B cell (primary cell): ENCODE measurements around the gene PTGDR. TPM values are rescaled to one million over a fixed set of nuclear protein-coding genes. Genes with fewer than 3 reads are reported as not detected.

Experiments used
- ATAC-seq: fragments of 200-7000 bp; cut with Tn5 transposase; one replicate; pipeline ENCODE4 v1.10.0; 2021; ENCODE audit warnings: low read depth, mild to moderate bottlenecking, moderate number of reproducible peaks, moderate library complexity
- CTCF ChIA-PET: fragments of 350-600 bp; sonication (Branson Sonifier 250); formaldehyde crosslinking; loops from one replicate; lab custom pipeline; 2021; ENCODE audit warnings: antibody characterized with exemption, inconsistent platforms; lab: Charles Lee
- POLR2A ChIA-PET: fragments of 350-600 bp; sonication (Branson Sonifier 250); formaldehyde crosslinking; loops from one replicate; lab custom pipeline; 2021; ENCODE audit warnings: antibody characterized with exemption; lab: Charles Lee
- DNase-seq: peaks from one replicate; pipeline ENCODE4 v3.0.0; 2013
- H2AFZ ChIP-seq: 2 replicates; pipeline ENCODE4 v1.6.1; 2012; ENCODE audit warnings: mild to moderate bottlenecking, low read depth, low read length; ENCODE audit not compliant: insufficient read depth, poor library complexity, severe bottlenecking
- H3K27ac ChIP-seq, 2 donors: 1 replicate in 1 of 2; 2 replicates in 1 of 2; pipeline ENCODE4 v1.5.1; 2012 to 2013; ENCODE audit warnings: low read length in 2 of 2, mild to moderate bottlenecking in 2 of 2, moderate library complexity in 1 of 2
- H3K27me3 ChIP-seq, 4 experiments: fragments of 200-600 bp in 1 of 4; sonication (generic) in 1 of 4; replicated peaks in 1 of 4; 1 replicate in 2 of 4; 2 replicates in 2 of 4; pipeline versions ENCODE4 v1.6.1 to v1.7.0; 2013 to 2016; ENCODE audit warnings: low read length in 3 of 4, mild to moderate bottlenecking in 2 of 4, mixed read lengths in 1 of 4, moderate library complexity in 1 of 4; ENCODE audit not compliant: insufficient read depth in 4 of 4, control insufficient read depth in 3 of 4; ENCODE audit errors: control extremely low read depth in 1 of 4
- H3K36me3 ChIP-seq, 2 experiments: replicated peaks in 1 of 2; 1 replicate in 1 of 2; 2 replicates in 1 of 2; pipeline versions ENCODE4 v1.6.1 to v1.7.1; 2013; ENCODE audit warnings: low read length in 1 of 2; ENCODE audit not compliant: insufficient read depth in 2 of 2, control insufficient read depth in 1 of 2; ENCODE audit errors: control extremely low read depth in 1 of 2, extremely low read depth in 1 of 2
- H3K4me1 ChIP-seq, 2 donors: fragments of 200-600 bp in 1 of 2; sonication (generic) in 1 of 2; 1 replicate in 1 of 2; 2 replicates in 1 of 2; pipeline versions ENCODE4 v1.5.1 to v1.6.1; 2013 to 2017; ENCODE audit warnings: low read length in 2 of 2; ENCODE audit not compliant: control insufficient read depth in 2 of 2, insufficient read depth in 2 of 2
- H3K4me2 ChIP-seq: replicated peaks from 2 replicates; pipeline ENCODE3; 2012; ENCODE audit warnings: mild to moderate bottlenecking, low read depth, low read length; ENCODE audit not compliant: poor library complexity, severe bottlenecking
- H3K4me3 ChIP-seq, 5 experiments: fragments of 200-600 bp in 1 of 5; sonication (generic) in 1 of 5; 1 replicate in 3 of 5; 2 replicates in 2 of 5; pipeline versions ENCODE4 v1.5.1 to v1.7.0; 2011 to 2016; ENCODE audit warnings: low read length in 4 of 5, mild to moderate bottlenecking in 4 of 5, low read depth in 2 of 5, control low read depth in 1 of 5, moderate library complexity in 1 of 5; ENCODE audit not compliant: insufficient read depth in 1 of 5; ENCODE audit errors: control extremely low read depth in 1 of 5, extremely low read depth in 1 of 5
- H3K79me2 ChIP-seq: fragments of 200-600 bp; sonication (generic); one replicate; pipeline ENCODE4 v1.6.0; 2016; ENCODE audit warnings: low read length; ENCODE audit not compliant: control insufficient read depth, insufficient read depth
- H3K9ac ChIP-seq: fragments of 200-600 bp; sonication (generic); 2 replicates; pipeline ENCODE4 v1.6.1; 2017; ENCODE audit warnings: mild to moderate bottlenecking, low read length, moderate library complexity
- H3K9me3 ChIP-seq, 3 donors: one replicate each; pipeline versions ENCODE4 v1.6.1 to v1.7.1; 2013; ENCODE audit warnings: low read length in 2 of 3; ENCODE audit not compliant: control insufficient read depth in 2 of 3, insufficient read depth in 1 of 3; ENCODE audit errors: control extremely low read depth in 1 of 3
- H4K20me1 ChIP-seq: 2 replicates; pipeline ENCODE4 v1.6.0; 2012; ENCODE audit warnings: mild to moderate bottlenecking, low read length; ENCODE audit not compliant: insufficient read depth, control insufficient read depth, poor library complexity, severe bottlenecking
- H3K27ac Mint-ChIP-seq: one replicate; pipeline ENCODE4 v1.8.0; 2021; ENCODE audit warnings: mixed read lengths
- H3K27me3 Mint-ChIP-seq: one replicate; pipeline ENCODE4 v1.8.0; 2021; ENCODE audit warnings: mixed read lengths
- H3K4me1 Mint-ChIP-seq: one replicate; pipeline ENCODE4 v1.8.0; 2021; ENCODE audit warnings: mixed read lengths
- H3K4me3 Mint-ChIP-seq: one replicate; pipeline ENCODE4 v1.8.0; 2021; ENCODE audit warnings: mixed read lengths
- H3K9me3 Mint-ChIP-seq: one replicate; pipeline ENCODE4 v1.8.0; 2022; ENCODE audit warnings: mixed read lengths; ENCODE audit not compliant: insufficient read depth
- CTCF ChIP-seq: fragments of 200-600 bp; IDR thresholded peaks from one replicate; pipeline ENCODE4 v1.8.0; 2022; ENCODE audit warnings: antibody characterized with exemption, mild to moderate bottlenecking
- EZH2 ChIP-seq: IDR thresholded peaks from 2 replicates; pipeline ENCODE4 v1.6.1; 2012; ENCODE audit warnings: borderline replicate concordance, low read depth, mild to moderate bottlenecking, moderate library complexity, low read length; ENCODE audit not compliant: insufficient read depth, poor library complexity, severe bottlenecking
- WGBS: methylation state at CpG from one replicate; pipeline ENCODE4 v1.1.5; 2013; ENCODE audit warnings: missing lambda C conversion rate; ENCODE audit not compliant: insufficient coverage; 5-methylcytosine and 5-hydroxymethylcytosine counted together
- intact Hi-C: fragments of 100-400 bp; cut with micrococcal nuclease; formaldehyde crosslinking; loops from one replicate; pipeline ENCODE4 v1.10.0; 2022
- polyA plus RNA-seq: library from polyadenylated mRNA; depleted of rRNA; stranded (reverse); fragments of >200 nt; gene quantifications from 2 replicates; pipeline ENCODE4 v1.2.3, GENCODE V29; 2012
- total RNA-seq, 2 donors: library from RNA; stranded (reverse); fragments of 120-200 nt in 1 of 2; gene quantifications; 1 replicate in 1 of 2; 2 replicates in 1 of 2; pipeline versions ENCODE4 v1.2.3 to v1.2.4, GENCODE V29; 2013 to 2022

PTGDR gene
- total and polyA plus RNA-seq, 2 donors (not counting 1 experiment from before 2014, with no cell fraction given), result 0.04 TPM; not detected in 1

GRCh38 chr14:52277552-52277951 is 10.1 kb downstream of the PTGDR start:
- Histone ChIP-seq H3K4me2 (no peak overlapping the region), H4K20me1 (no peaks in the 10 kb centered on the region), H3K9ac (no peak overlapping the region), H2AFZ (no peak overlapping the region), H3K27me3 (peaks cover 0 to 4% (median 0%) of the 10 kb centered on the region in 4 experiments), H3K36me3 (no peaks in the 10 kb centered on the region), H3K9me3 (no peaks in the 10 kb centered on the region), H3K4me3 (no peak overlapping the region), H3K27ac (no peak overlapping the region), H3K79me2 (no peaks in the 10 kb centered on the region), H3K4me1 (no peaks in the 10 kb centered on the region)
- 81% methylated on average over 4 of the region's 4 CpGs for WGBS
- Mint-ChIP-seq H3K27me3 (peaks cover 22% of the 10 kb centered on the region), H3K27ac (no peak overlapping the region), H3K9me3 (no peaks in the 10 kb centered on the region), H3K4me1 (peaks cover 4% of the 10 kb centered on the region), H3K4me3 (no peak overlapping the region)
- TF ChIP-seq CTCF (no peak), EZH2 (no peak)
- CTCF ChIA-PET, result no interaction called here
- DNase-seq, result no peak
- intact Hi-C loops, result no loop called here
- POLR2A ChIA-PET, result no interaction called here
- ATAC-seq, result no peak

DNA sequence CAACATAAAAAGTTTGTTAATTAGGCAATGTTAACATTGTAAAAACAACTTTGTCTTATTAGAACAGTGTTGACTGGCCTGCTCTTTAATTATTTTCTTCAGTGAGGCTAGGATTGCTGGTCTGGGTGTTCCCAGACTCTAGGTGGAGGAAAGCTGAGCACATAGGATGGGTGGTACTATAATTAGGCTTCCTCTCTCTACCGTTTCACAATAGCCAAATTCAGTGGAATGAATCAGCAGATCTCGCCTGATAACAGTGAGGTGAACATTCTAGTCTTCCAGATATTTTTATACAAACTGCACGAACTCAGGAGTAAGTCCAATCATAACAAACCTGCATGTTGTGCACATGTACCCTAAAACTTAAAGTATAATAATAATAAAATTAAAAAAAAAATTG is 11.9 kb downstream of the PTGDR start:
- no peak overlapping the region for H3K4me3 ChIP-seq
- H3K36me3 ChIP-seq, result no peaks in the 10 kb centered on the region
- H4K20me1 ChIP-seq, result no peaks in the 10 kb centered on the region
- H3K4me1 Mint-ChIP-seq, result no peaks in the 10 kb centered on the region
- no peak overlapping the region for H3K27ac Mint-ChIP-seq
- H2AFZ ChIP-seq, result no peak overlapping the region
- no peak overlapping the region for H3K27ac ChIP-seq
- CTCF ChIA-PET, result interaction anchor here (0.6 kb wide), 2 partner anchors 144 to 1175 kb away, joined by 3 to 4 read pairs; no protein-coding TSS in a partner anchor
- ATAC-seq (no peak), DNase-seq (no peak)
- intact Hi-C loops, result no loop called here
- POLR2A ChIA-PET, result no interaction called here
- H3K9me3 ChIP-seq, result no peaks in the 10 kb centered on the region
- TF ChIP-seq CTCF (no peak), EZH2 (no peak)
- H3K9me3 Mint-ChIP-seq, result no peaks in the 10 kb centered on the region
- WGBS, result no CpG with 5 or more reads among the region's 3 CpGs
- peaks cover 27% of the 10 kb centered on the region for H3K27me3 Mint-ChIP-seq
- H3K4me3 Mint-ChIP-seq, result no peak overlapping the region
- H3K27me3 ChIP-seq, result peaks cover 0 to 4% (median 0%) of the 10 kb centered on the region in 4 experiments
- H3K4me1 ChIP-seq, result no peaks in the 10 kb centered on the region
- H3K4me2 ChIP-seq, result no peak overlapping the region
- no peak overlapping the region for H3K9ac ChIP-seq
- H3K79me2 ChIP-seq, result no peaks in the 10 kb centered on the region
